ENCODE data around the gene KCNMA1. TPM values are rescaled to one million over a fixed set of nuclear protein-coding genes. Genes with fewer than 3 reads are reported as not detected.

KCNMA1 gene
- total RNA-seq, 1 experiment from 2014 or later = 20.7 TPM

DNA sequence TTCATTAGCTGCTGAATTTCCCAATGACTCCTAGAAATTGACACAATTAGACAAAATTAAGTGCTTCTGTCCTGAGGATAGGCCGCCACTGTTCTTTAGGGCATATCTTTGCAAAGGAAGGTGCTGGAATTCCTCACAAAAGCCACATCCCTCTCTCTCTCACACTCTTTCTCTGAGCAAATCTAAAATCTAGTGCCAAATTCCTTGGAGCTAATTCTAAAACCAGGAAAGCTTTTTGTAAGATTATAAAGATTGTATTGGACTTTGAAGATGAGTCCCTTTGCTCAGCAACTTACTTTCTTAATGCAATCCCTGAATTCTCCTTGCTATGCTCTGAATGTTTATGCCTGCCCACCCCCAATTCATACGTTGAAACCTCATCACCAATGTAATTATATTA, 288.9 kb downstream of the KCNMA1 start:
- Mint-ChIP-seq H3K27ac (ENCODE audit: unreplicated experiment) (no peak overlapping the region), H3K9me3 (ENCODE audit: unreplicated experiment) (no peaks in the 10 kb centered on the region), H3K4me3 (ENCODE audit: unreplicated experiment) (no peak overlapping the region), H3K27me3 (ENCODE audit: insufficient read depth, unreplicated experiment) (no peaks in the 10 kb centered on the region), H3K4me1 (ENCODE audit: low read depth, unreplicated experiment) (no peaks in the 10 kb centered on the region), H3K36me3 (ENCODE audit: insufficient read depth, unreplicated experiment) (no peaks in the 10 kb centered on the region)
- intact Hi-C loops (cut with micrococcal nuclease; ENCODE audit: unreplicated experiment) = no loop called here
- TF ChIP-seq, protein P1, sequence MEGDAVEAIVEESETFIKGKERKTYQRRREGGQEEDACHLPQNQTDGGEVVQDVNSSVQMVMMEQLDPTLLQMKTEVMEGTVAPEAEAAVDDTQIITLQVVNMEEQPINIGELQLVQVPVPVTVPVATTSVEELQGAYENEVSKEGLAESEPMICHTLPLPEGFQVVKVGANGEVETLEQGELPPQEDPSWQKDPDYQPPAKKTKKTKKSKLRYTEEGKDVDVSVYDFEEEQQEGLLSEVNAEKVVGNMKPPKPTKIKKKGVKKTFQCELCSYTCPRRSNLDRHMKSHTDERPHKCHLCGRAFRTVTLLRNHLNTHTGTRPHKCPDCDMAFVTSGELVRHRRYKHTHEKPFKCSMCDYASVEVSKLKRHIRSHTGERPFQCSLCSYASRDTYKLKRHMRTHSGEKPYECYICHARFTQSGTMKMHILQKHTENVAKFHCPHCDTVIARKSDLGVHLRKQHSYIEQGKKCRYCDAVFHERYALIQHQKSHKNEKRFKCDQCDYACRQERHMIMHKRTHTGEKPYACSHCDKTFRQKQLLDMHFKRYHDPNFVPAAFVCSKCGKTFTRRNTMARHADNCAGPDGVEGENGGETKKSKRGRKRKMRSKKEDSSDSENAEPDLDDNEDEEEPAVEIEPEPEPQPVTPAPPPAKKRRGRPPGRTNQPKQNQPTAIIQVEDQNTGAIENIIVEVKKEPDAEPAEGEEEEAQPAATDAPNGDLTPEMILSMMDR (IDR thresholded peaks at IDR 0.05; ENCODE audit: insufficient read depth in 1 of 2, low read depth in 1 of 2, low read length in 1 of 2, severe bottlenecking in 1 of 2, unreplicated experiment in 1 of 2) = no peak
- POLR2A ChIA-PET = no interaction called here
- no peak overlapping the region for H3K4me3 ChIP-seq (ENCODE audit: low read depth, low read length)
- CTCF ChIA-PET = no interaction called here
- H3K9me3 ChIP-seq = no peaks in the 10 kb centered on the region
- no peaks in the 10 kb centered on the region for H3K27me3 ChIP-seq (replicated peaks; ENCODE audit: control insufficient read depth, insufficient read depth, low read length)
- BruUV-seq (replicated peaks) = no TSS peak
- H3K4me1 ChIP-seq = 0 out of 2 replicates have a peak, but pooled peaks cover 3% of the 10 kb centered on the region
- no peak for DNase-seq
- no peaks in the 10 kb centered on the region for H3K36me3 ChIP-seq (ENCODE audit: control insufficient read depth, insufficient read depth, low read length)

DNA sequence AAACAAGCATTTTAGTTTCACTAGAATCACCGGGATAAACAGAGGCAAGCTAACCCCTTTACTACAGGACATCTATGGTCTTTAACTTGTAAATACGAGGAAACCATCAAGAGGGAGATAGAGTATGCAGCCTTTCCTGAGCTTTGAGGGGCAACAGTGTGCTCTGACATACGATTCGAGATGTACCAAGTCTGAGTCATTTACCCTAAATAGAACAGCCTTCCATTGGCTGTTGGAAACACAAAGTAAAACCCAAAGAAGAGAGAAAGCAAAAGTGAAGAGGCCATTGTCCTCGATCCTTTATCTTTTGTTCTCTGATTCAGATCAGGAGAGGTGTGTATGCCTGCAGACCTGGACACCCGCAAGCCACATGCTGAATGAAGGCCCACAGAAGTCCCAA, 289.5 kb downstream of the KCNMA1 start:
- Mint-ChIP-seq H3K9me3 (ENCODE audit: unreplicated experiment) (no peaks in the 10 kb centered on the region), H3K36me3 (ENCODE audit: insufficient read depth, unreplicated experiment) (no peaks in the 10 kb centered on the region), H3K4me3 (ENCODE audit: unreplicated experiment) (no peak overlapping the region), H3K4me1 (ENCODE audit: low read depth, unreplicated experiment) (no peaks in the 10 kb centered on the region), H3K27me3 (ENCODE audit: insufficient read depth, unreplicated experiment) (no peaks in the 10 kb centered on the region), H3K27ac (ENCODE audit: unreplicated experiment) (no peak overlapping the region)
- TF ChIP-seq, protein P1 (IDR thresholded peaks at IDR 0.05; ENCODE audit: insufficient read depth in 1 of 2, low read depth in 1 of 2, low read length in 1 of 2, severe bottlenecking in 1 of 2, unreplicated experiment in 1 of 2) = no peak
- POLR2A ChIA-PET = no interaction called here
- CTCF ChIA-PET = no interaction called here
- DNase-seq = no peak
- intact Hi-C loops (cut with micrococcal nuclease; ENCODE audit: unreplicated experiment) = no loop called here
- H3K27me3 ChIP-seq (replicated peaks; ENCODE audit: control insufficient read depth, insufficient read depth, low read length) = no peaks in the 10 kb centered on the region
- no peaks in the 10 kb centered on the region for H3K9me3 ChIP-seq
- no peaks in the 10 kb centered on the region for H3K36me3 ChIP-seq (ENCODE audit: control insufficient read depth, insufficient read depth, low read length)
- H3K4me1 ChIP-seq = 0 out of 2 replicates have a peak, but pooled peaks cover 3% of the 10 kb centered on the region
- no TSS peak for BruUV-seq (replicated peaks)
- H3K4me3 ChIP-seq (ENCODE audit: low read depth, low read length) = no peak overlapping the region

DNA sequence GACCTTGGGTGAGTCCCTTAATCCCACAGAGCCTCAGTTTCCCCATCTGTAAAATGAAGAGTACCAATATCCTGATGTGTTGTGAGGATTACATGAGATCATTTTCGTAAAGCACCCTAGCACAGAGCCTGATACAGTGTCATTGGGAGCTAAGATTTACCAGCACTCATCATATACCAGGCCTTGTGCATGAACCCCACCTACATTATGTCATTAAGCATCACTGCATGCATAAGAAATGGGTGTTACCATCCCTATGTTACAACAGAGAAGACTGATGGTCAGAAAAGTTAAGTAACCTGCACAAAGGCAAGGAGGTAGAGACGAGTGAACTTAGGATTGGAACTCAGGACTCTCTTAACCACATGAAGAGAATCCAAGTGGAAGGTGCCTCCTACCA, 290.6 kb downstream of the KCNMA1 start:
- intact Hi-C loops (cut with micrococcal nuclease; ENCODE audit: unreplicated experiment) = no loop called here
- POLR2A ChIA-PET = no interaction called here

More for the DNA sequence above, 290.6 kb downstream of the KCNMA1 start:
- Mint-ChIP-seq H3K4me1 (ENCODE audit: low read depth, unreplicated experiment) (no peaks in the 10 kb centered on the region), H3K9me3 (ENCODE audit: unreplicated experiment) (no peaks in the 10 kb centered on the region), H3K27me3 (ENCODE audit: insufficient read depth, unreplicated experiment) (no peaks in the 10 kb centered on the region), H3K27ac (ENCODE audit: unreplicated experiment) (no peak overlapping the region), H3K36me3 (ENCODE audit: insufficient read depth, unreplicated experiment) (no peaks in the 10 kb centered on the region), H3K4me3 (ENCODE audit: unreplicated experiment) (no peak overlapping the region)
- CTCF ChIA-PET = no interaction called here
- Histone ChIP-seq H3K9me3 (no peaks in the 10 kb centered on the region), H3K36me3 (ENCODE audit: control insufficient read depth, insufficient read depth, low read length) (no peaks in the 10 kb centered on the region), H3K4me1 (0 out of 2 replicates have a peak, but pooled peaks cover 3% of the 10 kb centered on the region), H3K27me3 (replicated peaks; ENCODE audit: control insufficient read depth, insufficient read depth, low read length) (no peaks in the 10 kb centered on the region), H3K4me3 (ENCODE audit: low read depth, low read length) (no peak overlapping the region)
- TF ChIP-seq, protein P1 (IDR thresholded peaks at IDR 0.05; ENCODE audit: insufficient read depth in 1 of 2, low read depth in 1 of 2, low read length in 1 of 2, severe bottlenecking in 1 of 2, unreplicated experiment in 1 of 2) = no peak
- no peak for DNase-seq
- BruUV-seq (replicated peaks) = no TSS peak
